Stimulated activated effector memory CD8-positive, alpha-beta T cell treated with anti-CD3 and anti-CD28 coated beads, Interleukin-12 subunit alpha, Interleukin-12 subunit beta, amount 100 ng/mL, for 72 hours (primary cell): ENCODE results near the gene GPSM3.

Experiments used
- ATAC-seq: fragments of 150-1000 bp; cut with Tn5 transposase; 2 replicates; pipeline ENCODE4 v1.10.0; 2021
- DNase-seq, 2 donors: peaks; one replicate each; pipeline ENCODE4 v3.0.0; 2021 to 2022; ENCODE audit warnings: low spot score in 2 of 2
- H3K27ac Mint-ChIP-seq: one replicate; pipeline ENCODE4 v1.8.0; 2022; ENCODE audit warnings: mild to moderate bottlenecking, mixed read lengths
- H3K36me3 Mint-ChIP-seq: one replicate; pipeline ENCODE4 v1.8.0; 2022; ENCODE audit warnings: mild to moderate bottlenecking, mixed read lengths
- H3K4me1 Mint-ChIP-seq: one replicate; pipeline ENCODE4 v1.8.0; 2022; ENCODE audit warnings: mixed read lengths
- H3K4me3 Mint-ChIP-seq: one replicate; pipeline ENCODE4 v1.8.0; 2022; ENCODE audit warnings: mild to moderate bottlenecking, mixed read lengths
- H3K9me3 Mint-ChIP-seq: one replicate; pipeline ENCODE4 v1.8.0; 2022; ENCODE audit warnings: mixed read lengths

GPSM3 gene

GRCh38 chr6:32175711-32176475 lies 16.6 kb downstream of the GPSM3 start, which contains the start of gene AGPAT1:
AGPAT1 (minus strand) TSS chr6:32176084; CDS start chr6:32171496, 4,588 bp downstream.
- ATAC-seq = peak; percentile 69
- peaks cover 35% of the 10 kb centered on the region for H3K36me3 Mint-ChIP-seq
- H3K4me1 Mint-ChIP-seq = peaks cover 68% of the 10 kb centered on the region
- H3K4me3 Mint-ChIP-seq = peak within 1 kb of the TSS; percentile 83
- no peaks in the 10 kb centered on the region for H3K9me3 Mint-ChIP-seq
- peak within 1 kb of the TSS; percentile 91 for H3K27ac Mint-ChIP-seq
- DNase-seq = peak; percentile 91 to 99

GRCh38 chr6:32175322-32175710 lies 17.1 kb downstream of the GPSM3 start:
- peaks cover 68% of the 10 kb centered on the region for H3K4me1 Mint-ChIP-seq
- ATAC-seq = no peak
- DNase-seq = no peak
- H3K9me3 Mint-ChIP-seq = no peaks in the 10 kb centered on the region
- peaks cover 35% of the 10 kb centered on the region for H3K36me3 Mint-ChIP-seq
- peak overlapping the region; percentile 91 for H3K27ac Mint-ChIP-seq
- peak overlapping the region; percentile 83 for H3K4me3 Mint-ChIP-seq

- Mint-ChIP-seq H3K9me3 (no peaks in the 10 kb centered on the region), H3K4me1 (peaks cover 69% of the 10 kb centered on the region), H3K27ac (no peak overlapping the region), H3K4me3 (peak overlapping the region; percentile 83), H3K36me3 (peaks cover 34% of the 10 kb centered on the region)
- no peak for DNase-seq
- ATAC-seq = no peak
Observed at GRCh38 chr6:32174416-32174815, 18.0 kb downstream of the GPSM3 start.

- no peak for DNase-seq
- Mint-ChIP-seq H3K9me3 (no peaks in the 10 kb centered on the region), H3K36me3 (peaks cover 34% of the 10 kb centered on the region), H3K4me3 (no peak overlapping the region), H3K4me1 (peaks cover 67% of the 10 kb centered on the region), H3K27ac (no peak overlapping the region)
- no peak for ATAC-seq
Observed at GRCh38 chr6:32173051-32173727, 19.3 kb downstream of the GPSM3 start.

- peaks cover 58% of the 10 kb centered on the region for H3K4me1 Mint-ChIP-seq
Observed at GRCh38 chr6:32171234-32171633, 21.2 kb downstream of the GPSM3 start.

GRCh38 chr6:32170294-32170693 lies 22.1 kb downstream of the GPSM3 start:
- ATAC-seq = peak; percentile 27

More at GRCh38 chr6:32171234-32171633, 21.2 kb downstream of the GPSM3 start:
- no peak for ATAC-seq
- Mint-ChIP-seq H3K4me3 (no peak overlapping the region), H3K9me3 (no peaks in the 10 kb centered on the region), H3K27ac (no peak overlapping the region), H3K36me3 (peaks cover 42% of the 10 kb centered on the region)
- DNase-seq = no peak

GRCh38 chr6:32168807-32169591 lies 23.4 kb downstream of the GPSM3 start:
- peaks cover 49% of the 10 kb centered on the region for H3K4me1 Mint-ChIP-seq
- H3K9me3 Mint-ChIP-seq = no peaks in the 10 kb centered on the region
- peak overlapping the region; percentile 78 for H3K27ac Mint-ChIP-seq
- no peak for ATAC-seq
- H3K4me3 Mint-ChIP-seq = no peak overlapping the region
- H3K36me3 Mint-ChIP-seq = peaks cover 50% of the 10 kb centered on the region
- DNase-seq = no peak

More at GRCh38 chr6:32170294-32170693, 22.1 kb downstream of the GPSM3 start:
- H3K36me3 Mint-ChIP-seq = peaks cover 50% of the 10 kb centered on the region
- H3K27ac Mint-ChIP-seq = peak overlapping the region; percentile 78
- no peak overlapping the region for H3K4me3 Mint-ChIP-seq
- DNase-seq = no peak
- peaks cover 54% of the 10 kb centered on the region for H3K4me1 Mint-ChIP-seq
- H3K9me3 Mint-ChIP-seq = no peaks in the 10 kb centered on the region

GRCh38 chr6:32168350-32168749 lies 24.1 kb downstream of the GPSM3 start:
- Mint-ChIP-seq H3K9me3 (no peaks in the 10 kb centered on the region), H3K27ac (peak overlapping the region; percentile 78), H3K36me3 (peaks cover 52% of the 10 kb centered on the region), H3K4me1 (peaks cover 43% of the 10 kb centered on the region), H3K4me3 (no peak overlapping the region)
- ATAC-seq (no peak), DNase-seq (no peak)

GRCh38 chr6:32167761-32168262 lies 24.6 kb downstream of the GPSM3 start:
- Mint-ChIP-seq H3K36me3 (peaks cover 57% of the 10 kb centered on the region), H3K27ac (peak overlapping the region; percentile 78), H3K4me3 (no peak overlapping the region), H3K9me3 (no peaks in the 10 kb centered on the region), H3K4me1 (peaks cover 38% of the 10 kb centered on the region)
- ATAC-seq (no peak), DNase-seq (no peak)

- Mint-ChIP-seq H3K27ac (peak overlapping the region; percentile 78), H3K36me3 (peaks cover 61% of the 10 kb centered on the region)
Observed at GRCh38 chr6:32167154-32167760, 25.2 kb downstream of the GPSM3 start.

GRCh38 chr6:32166411-32167061 lies 25.9 kb downstream of the GPSM3 start:
- no peak overlapping the region for H3K4me3 Mint-ChIP-seq
- H3K36me3 Mint-ChIP-seq = peaks cover 64% of the 10 kb centered on the region
- ATAC-seq = no peak
- H3K9me3 Mint-ChIP-seq = no peaks in the 10 kb centered on the region
- DNase-seq = no peak
- peaks cover 34% of the 10 kb centered on the region for H3K4me1 Mint-ChIP-seq
- H3K27ac Mint-ChIP-seq = no peak overlapping the region

More at GRCh38 chr6:32167154-32167760, 25.2 kb downstream of the GPSM3 start:
- ATAC-seq (no peak), DNase-seq (no peak)
- H3K4me3 Mint-ChIP-seq = no peak overlapping the region
- H3K4me1 Mint-ChIP-seq = peaks cover 34% of the 10 kb centered on the region
- no peaks in the 10 kb centered on the region for H3K9me3 Mint-ChIP-seq

GRCh38 chr6:32164295-32164694 lies 28.1 kb downstream of the GPSM3 start, which contains the start of gene EGFL8:
EGFL8 (plus strand) TSS chr6:32164595; CDS start chr6:32166166, 1,571 bp downstream.
- H3K4me1 Mint-ChIP-seq = peaks cover 13% of the 10 kb centered on the region
- peaks cover 54% of the 10 kb centered on the region for H3K36me3 Mint-ChIP-seq
- H3K4me3 Mint-ChIP-seq = no peak within 1 kb of the TSS
- ATAC-seq (no peak), DNase-seq (no peak)
- no peak within 1 kb of the TSS for H3K27ac Mint-ChIP-seq
- no peaks in the 10 kb centered on the region for H3K9me3 Mint-ChIP-seq

GRCh38 chr6:32163559-32164258 lies 28.7 kb downstream of the GPSM3 start:
- H3K4me1 Mint-ChIP-seq = peaks cover 8% of the 10 kb centered on the region
- ATAC-seq (no peak), DNase-seq (no peak)
- peaks cover 54% of the 10 kb centered on the region for H3K36me3 Mint-ChIP-seq
- H3K9me3 Mint-ChIP-seq = no peaks in the 10 kb centered on the region
- no peak overlapping the region for H3K4me3 Mint-ChIP-seq
- no peak overlapping the region for H3K27ac Mint-ChIP-seq

- peaks cover 49% of the 10 kb centered on the region for H3K36me3 Mint-ChIP-seq
- no peak overlapping the region for H3K4me3 Mint-ChIP-seq
- ATAC-seq = no peak
- peaks cover 28% of the 10 kb centered on the region for H3K4me1 Mint-ChIP-seq
- no peak overlapping the region for H3K27ac Mint-ChIP-seq
- H3K9me3 Mint-ChIP-seq = no peaks in the 10 kb centered on the region
- no peak for DNase-seq
Observed at GRCh38 chr6:32158052-32158451, 34.4 kb downstream of the GPSM3 start.
